Fibroblast of the conjunctiva (primary cell): ENCODE measurements around the gene FEM1C.
A peak's percentile ranks its signal among the peaks of the same experiment; 100 is the strongest.

Experiments used
- DNase-seq: peaks from one replicate; pipeline ENCODE4 v3.0.0-alpha.2; 2010; ENCODE audit warnings: low read depth

FEM1C gene

DNA sequence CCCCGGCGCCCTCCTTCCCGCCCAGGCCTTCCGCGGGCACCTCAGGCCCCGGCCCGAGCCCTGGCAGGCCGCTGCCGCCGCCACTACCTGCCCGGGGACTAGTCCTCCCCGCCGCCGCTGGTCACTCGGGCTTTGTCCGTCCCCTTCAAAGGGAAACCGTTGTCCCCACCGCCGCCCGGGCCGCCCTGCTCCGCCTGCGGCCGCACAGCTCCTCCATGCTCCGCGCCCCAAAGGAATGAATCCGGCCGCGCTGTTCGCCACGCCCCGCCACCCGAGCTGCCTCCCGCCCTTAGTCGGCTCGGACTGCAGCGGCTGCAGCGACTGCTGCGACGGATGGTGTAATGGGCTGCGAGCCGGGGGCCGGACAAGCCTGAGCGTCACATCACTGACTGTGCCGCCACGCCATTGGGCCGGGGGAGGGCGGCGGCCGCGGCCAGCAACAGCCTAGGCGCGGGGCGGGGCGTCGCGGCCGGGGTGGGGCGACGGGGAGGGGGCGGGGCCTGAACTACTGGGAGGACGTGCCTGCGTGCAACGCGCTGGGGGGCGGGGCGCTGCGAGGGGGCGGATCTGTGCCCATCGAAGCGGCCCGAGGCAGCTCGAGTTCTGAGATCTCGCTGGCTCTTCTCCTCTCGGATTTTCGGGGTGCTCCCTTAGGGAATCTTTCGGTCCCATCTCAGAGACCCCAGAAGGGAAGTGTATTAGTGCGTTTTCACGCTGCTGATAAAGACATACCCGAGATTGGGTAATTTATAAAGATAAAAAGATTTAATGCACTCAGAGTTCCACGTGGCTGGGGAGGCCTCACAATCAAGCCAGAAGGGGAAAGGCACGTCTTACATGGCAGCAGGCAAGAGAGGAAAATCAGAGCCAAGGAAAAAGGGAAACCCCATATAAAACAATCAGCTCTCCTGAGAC, at the start of gene FEM1C:
FEM1C (minus strand) TSS at position 340 of the 915 bp plus-strand sequence. CDS start 1,282 bp downstream, outside the sequence.
- peak; percentile 97 for DNase-seq

DNA sequence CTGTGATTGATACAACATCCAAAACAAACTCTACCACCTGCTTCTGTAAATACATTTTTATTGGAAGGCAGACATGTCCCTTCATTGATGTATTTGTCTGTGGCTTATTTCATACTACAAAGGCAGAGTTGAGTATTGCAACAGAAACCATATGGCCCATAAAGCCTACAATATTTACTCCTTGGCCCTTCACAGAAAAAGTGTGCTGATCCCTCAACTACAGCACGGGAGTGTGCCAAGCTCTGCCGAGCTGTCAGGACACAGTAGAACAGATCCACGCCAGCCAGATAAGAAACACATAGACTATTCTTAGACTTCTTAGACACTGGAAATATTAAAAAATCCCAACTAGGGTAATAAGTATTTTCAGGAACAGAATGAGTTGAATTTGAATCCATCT, 44.5 kb upstream of the FEM1C start:
- DNase-seq = no peak

DNA sequence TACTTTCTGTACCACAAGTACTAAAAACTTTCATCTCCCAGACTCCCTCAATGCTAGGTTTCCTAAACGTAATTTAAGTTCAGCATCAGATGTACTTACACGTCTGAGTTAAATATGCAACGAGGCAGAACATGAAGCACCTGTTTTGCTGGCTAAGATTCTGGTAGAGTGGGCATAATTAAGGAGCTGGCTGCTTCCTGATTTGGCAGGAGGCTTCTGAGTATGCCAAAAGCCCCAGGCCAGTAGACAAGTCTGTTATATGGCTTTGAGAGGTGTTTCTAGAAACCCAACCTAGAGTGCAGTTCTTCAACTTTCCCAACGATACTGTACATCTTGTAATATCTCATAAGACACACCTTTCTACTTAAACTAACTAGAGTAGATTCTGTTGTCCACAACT, 44.1 kb upstream of the FEM1C start:
- DNase-seq = no peak

DNA sequence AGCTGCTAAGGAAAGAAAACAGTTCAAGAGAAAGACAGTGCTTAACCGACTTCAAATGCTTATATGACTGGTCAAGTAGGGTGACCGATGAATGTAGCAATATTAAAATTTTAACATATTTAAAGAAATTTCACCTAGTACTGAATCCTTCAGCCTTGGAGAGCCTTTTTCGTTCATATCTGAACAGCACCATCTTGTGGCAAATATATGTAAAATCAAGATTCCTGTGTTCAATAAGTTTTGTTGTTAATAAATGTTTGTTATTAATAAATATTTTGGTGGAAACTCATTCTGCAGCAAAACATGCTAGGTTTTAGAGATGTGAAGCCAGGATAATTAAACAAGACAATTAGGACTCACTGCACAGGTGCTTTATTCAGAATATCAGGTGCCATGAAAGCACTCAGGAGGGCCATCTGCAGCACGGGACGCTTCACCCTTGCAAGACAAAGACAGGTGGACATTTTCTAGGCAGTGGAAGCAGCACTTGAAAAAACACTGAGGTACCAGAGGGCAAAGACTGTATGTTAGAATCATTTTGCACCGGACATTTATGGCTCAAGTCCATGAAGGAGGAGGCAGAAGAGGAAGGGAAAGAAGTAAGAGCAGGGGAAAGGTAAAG, 42.1 kb upstream of the FEM1C start:
- no peak for DNase-seq

DNA sequence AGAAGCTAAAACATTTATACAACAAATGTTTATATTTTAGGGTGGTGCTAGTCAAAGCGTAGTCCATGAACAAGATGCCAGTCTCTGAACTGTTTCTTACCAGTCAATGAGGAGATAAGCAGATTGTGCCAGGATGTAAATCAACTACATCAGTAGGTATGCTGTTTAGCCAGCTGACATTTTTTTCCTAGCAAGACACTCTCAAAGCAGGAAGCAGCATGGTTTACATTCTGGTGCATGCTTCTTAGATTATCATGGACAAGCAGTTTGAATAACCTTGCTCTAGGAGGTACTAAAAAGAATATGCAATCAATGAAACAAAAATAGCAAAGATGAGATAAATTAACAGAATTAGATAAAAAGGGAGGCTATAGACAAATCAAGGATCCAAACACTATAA, 40.7 kb upstream of the FEM1C start:
- DNase-seq = no peak

DNA sequence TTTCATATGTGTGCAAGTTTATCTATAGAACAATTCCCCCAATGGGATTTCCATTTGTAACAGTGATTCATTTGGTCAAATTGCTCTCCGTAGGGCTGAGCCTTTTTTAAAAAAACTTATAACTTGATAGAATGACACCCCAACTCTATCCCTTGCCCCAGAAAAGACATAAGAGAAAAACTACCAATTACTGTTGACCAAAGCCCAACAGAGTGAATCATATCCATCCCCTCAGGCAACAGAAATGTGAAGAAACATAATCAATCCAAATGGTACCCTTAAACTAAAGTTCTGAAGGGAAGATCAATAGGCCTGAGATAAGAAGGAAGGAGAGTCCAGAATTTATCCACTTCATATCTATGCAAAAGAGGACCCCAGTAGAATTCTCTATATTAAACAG, 39.9 kb upstream of the FEM1C start:
- no peak for DNase-seq

DNA sequence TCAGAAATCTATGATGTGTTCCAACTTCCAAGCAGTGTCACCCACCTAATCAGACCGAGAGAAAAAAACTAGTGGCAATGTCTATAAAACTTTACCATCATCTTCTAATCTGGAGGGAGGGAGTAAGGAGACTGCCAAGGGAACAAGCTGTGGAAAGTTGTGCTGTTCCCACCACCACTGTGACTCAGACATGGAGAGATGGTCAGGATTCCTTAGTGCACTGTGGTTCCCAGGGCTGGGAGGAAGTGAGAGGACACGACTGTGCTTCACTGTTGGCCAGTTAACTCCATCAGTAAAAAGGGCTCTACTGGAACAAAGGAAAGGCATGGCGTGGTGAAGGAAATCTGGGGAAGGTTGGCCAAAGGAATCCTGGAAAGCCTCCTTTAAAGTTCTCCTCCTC, 38.9 kb upstream of the FEM1C start:
- DNase-seq = no peak

DNA sequence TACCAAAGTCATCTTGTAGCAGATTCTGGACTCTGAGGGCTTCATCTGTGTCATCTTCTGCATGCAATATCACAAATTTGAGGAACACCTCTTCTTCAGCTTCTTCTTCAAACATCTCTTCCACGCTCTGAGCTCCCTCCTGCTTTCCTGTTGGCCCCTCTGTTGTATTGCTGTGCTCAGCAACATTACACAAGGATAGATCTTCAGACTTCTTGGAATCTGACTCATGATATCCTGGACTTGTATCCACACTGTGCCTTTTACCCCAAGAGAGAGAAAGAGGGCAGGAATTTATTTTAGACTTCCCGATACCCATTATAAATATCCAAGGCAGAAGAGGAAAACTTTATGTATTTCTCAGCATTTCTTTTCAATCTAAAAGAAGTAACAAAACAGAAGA, 36.4 kb upstream of the FEM1C start:
- no peak for DNase-seq

DNA sequence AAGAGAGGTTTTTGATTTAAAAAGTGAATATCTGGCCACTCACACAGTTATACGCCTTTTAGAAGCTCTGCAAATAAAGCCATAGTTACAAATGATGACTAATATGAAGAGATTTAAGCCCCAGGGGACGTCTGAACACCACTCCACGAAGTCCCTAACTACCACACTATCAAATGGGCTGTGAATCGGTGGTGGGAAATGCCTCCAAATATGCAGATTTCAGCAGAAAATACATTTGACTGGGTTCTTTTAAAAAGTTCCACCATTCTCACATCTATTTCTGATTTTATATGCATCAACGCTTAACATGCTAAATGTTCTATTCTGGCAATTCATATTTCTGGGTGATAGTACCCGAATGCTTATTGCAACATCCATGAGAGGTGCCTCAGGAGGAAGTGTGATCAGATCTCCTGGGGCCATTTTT, 35.2 kb upstream of the FEM1C start:
- no peak for DNase-seq

DNA sequence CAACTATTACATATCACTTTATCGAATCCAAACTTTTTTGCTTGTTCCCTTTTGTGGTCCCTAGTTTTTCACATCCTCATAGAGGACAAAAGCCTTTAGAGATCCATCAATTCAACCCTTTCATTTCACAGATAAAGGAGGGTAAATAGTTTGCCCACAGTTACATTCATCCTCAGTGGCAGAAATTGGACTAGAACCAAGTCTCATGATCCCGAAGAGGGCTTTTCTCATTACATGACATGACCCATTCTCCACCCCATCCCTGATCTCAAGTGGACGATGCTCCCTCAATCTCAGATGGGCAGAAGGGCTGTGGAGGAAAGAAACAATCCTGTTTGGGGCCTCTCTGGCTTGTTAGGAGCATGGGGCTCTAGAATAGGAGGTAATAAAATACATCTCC, 34.6 kb upstream of the FEM1C start:
- DNase-seq = no peak

- DNase-seq = no peak
Measured at GRCh38 chr5:115578657-115579056, 34.1 kb upstream of the FEM1C start.

- no peak for DNase-seq
Measured at GRCh38 chr5:115577741-115578140, 33.2 kb upstream of the FEM1C start.

- no peak for DNase-seq
Measured at GRCh38 chr5:115577329-115577728, 32.8 kb upstream of the FEM1C start.

GRCh38 chr5:115575167-115576070, 30.8 kb upstream of the FEM1C start:
- no peak for DNase-seq

DNA sequence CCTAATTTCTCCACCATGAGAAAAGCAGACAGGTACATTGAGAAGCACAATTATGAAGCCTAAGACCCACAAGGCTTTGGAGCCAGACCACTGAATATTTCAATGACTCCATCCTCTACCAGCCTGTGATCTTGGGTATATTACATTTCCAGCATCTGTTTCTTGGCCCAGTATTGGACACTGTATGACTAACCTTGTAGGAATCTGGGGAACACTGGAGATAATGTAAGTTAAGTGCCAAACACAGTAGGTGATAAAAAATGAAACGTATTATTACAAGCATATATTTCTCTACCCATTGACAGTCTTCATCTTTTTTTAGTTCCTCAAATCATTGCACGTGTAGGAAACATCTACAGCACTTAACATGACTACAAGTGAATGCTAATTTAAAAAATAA, 28.6 kb upstream of the FEM1C start:
- DNase-seq = no peak

- DNase-seq = no peak
Measured at GRCh38 chr5:115571441-115571878, 26.9 kb upstream of the FEM1C start.

- no peak for DNase-seq
Measured at GRCh38 chr5:115568668-115569067, 24.1 kb upstream of the FEM1C start.

GRCh38 chr5:115565233-115565632, 20.7 kb upstream of the FEM1C start:
- no peak for DNase-seq

- DNase-seq = no peak
Measured at GRCh38 chr5:115561176-115561575, 16.6 kb upstream of the FEM1C start.

DNA sequence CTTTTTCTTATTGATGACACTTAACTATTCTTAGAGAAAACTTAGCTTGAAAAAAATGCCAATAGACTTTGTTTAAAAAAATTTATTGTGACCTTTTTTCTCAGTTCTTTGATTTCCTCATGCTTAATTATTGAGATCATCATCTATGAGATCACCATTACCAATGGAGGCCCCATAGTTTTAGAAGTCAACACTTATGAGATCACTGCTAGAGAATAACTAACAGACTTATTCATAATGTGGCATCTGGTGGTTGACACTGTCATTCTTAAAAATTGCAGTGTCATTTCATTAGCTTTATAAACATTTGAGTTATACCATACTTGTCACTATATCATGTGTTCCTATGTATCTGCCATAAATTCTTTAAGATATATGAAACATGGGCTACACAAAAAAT, 14.9 kb upstream of the FEM1C start:
- DNase-seq = no peak

DNA sequence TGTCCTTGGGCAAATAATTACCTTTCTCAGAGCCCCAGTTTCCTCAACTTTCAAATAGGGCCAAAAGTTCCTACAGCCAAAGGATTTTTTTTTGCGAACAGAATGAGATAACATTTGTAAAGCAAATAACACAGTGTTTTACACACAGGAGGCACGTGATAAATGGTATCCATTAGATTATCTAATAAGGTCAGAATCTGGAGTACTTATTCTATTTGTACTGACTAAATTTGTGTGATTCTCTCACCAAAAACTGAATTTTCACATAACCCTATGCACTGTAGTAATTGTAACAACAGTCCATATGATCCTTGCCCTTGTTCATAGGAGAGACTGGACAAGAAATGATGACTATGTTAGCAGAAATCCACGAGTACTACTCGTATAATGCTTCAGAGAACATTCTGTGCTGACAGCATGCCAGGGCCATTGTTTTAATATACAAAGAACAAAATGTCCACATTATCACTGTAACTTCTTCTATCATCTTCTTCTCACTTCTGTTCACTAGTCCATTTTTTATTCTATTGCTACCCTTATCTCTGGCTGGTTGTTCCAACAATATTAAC, 13.9 kb upstream of the FEM1C start:
- DNase-seq = peak; percentile 55
